HepG2 (cell line): ENCODE results near the gene PERP. TPM values are rescaled to one million over a fixed set of nuclear protein-coding genes. Genes with fewer than 3 reads are reported as not detected.

ENCODE experiments used
- CEBPB ChIP-seq: IDR thresholded peaks from 2 replicates; pipeline ENCODE4 v1.6.1; 2011; ENCODE audit warnings: low read depth, low read length, improper control_type of control experiment, borderline replicate concordance
- ELF4 ChIP-seq: sonication (generic); formaldehyde crosslinking; IDR thresholded peaks from 2 replicates; pipeline ENCODE4 v1.5.0; 2020; ENCODE audit warnings: missing genetic modification reagents, mild to moderate bottlenecking, moderate library complexity, borderline replicate concordance
- EP300 ChIP-seq, 3 experiments: sonication (generic) in 1 of 3; formaldehyde crosslinking in 1 of 3; IDR thresholded peaks; 2 replicates each; pipeline versions ENCODE4 v1.5.1 to v1.6.1; 2011 to 2020; ENCODE audit warnings: low read depth in 2 of 3, low read length in 2 of 3, borderline replicate concordance in 1 of 3, improper control_type of control experiment in 1 of 3, mild to moderate bottlenecking in 1 of 3, missing genetic modification reagents in 1 of 3, moderate library complexity in 1 of 3
- FOSL1 ChIP-seq: sonication (generic); formaldehyde crosslinking; IDR thresholded peaks from 2 replicates; pipeline ENCODE4 v1.9.0; 2021; ENCODE audit warnings: missing genetic modification reagents, borderline replicate concordance
- JARID2 ChIP-seq: sonication (generic); formaldehyde crosslinking; IDR thresholded peaks from 2 replicates; pipeline ENCODE4 v1.8.1; 2023; ENCODE audit warnings: missing genetic modification reagents, inconsistent platforms; ENCODE audit not compliant: insufficient replicate concordance
- KAT2B ChIP-seq: fragments of 150-350 bp; IDR thresholded peaks from 2 replicates; pipeline ENCODE4 v1.6.1; 2014; ENCODE audit warnings: low read depth, low read length, borderline replicate concordance
- KDM4B ChIP-seq: sonication (generic); formaldehyde crosslinking; IDR thresholded peaks from 2 replicates; pipeline ENCODE4 v1.4.0; 2020; ENCODE audit warnings: missing genetic modification reagents
- NCOA2 ChIP-seq: sonication (generic); formaldehyde crosslinking; IDR thresholded peaks from 2 replicates; pipeline ENCODE4 v1.8.0; 2022; ENCODE audit warnings: inconsistent platforms
- NR1H2 ChIP-seq: sonication (generic); formaldehyde crosslinking; IDR thresholded peaks from 2 replicates; pipeline ENCODE4 v1.8.1; 2022; ENCODE audit warnings: low read depth, missing genetic modification reagents, borderline replicate concordance
- PHB2 ChIP-seq: fragments of 450-650 bp; IDR thresholded peaks from 2 replicates; pipeline ENCODE4 v1.6.1; 2018; ENCODE audit not compliant: partially characterized antibody
- POLR2G ChIP-seq: fragments of 200-400 bp; formaldehyde crosslinking; IDR thresholded peaks from 2 replicates; pipeline ENCODE4 v1.6.1; 2018; ENCODE audit warnings: mild to moderate bottlenecking, low read depth, low read length, moderate library complexity
- SRSF9 ChIP-seq: fragments of 200-400 bp; formaldehyde crosslinking; IDR thresholded peaks from 2 replicates; pipeline ENCODE4 v1.6.1; 2018; ENCODE audit warnings: borderline replicate concordance, mild to moderate bottlenecking, low read depth, low read length; ENCODE audit not compliant: insufficient read depth, poor library complexity, severe bottlenecking
- THYN1 ChIP-seq: sonication (generic); formaldehyde crosslinking; IDR thresholded peaks from 2 replicates; pipeline ENCODE4 v1.8.1; 2023; ENCODE audit warnings: low read depth, mild to moderate bottlenecking, moderate library complexity, missing genetic modification reagents, borderline replicate concordance
- YEATS4 ChIP-seq: sonication (generic); formaldehyde crosslinking; IDR thresholded peaks from 2 replicates; pipeline ENCODE4 v1.4.0; 2020; ENCODE audit warnings: missing genetic modification reagents, borderline replicate concordance
- ZFP41 ChIP-seq: sonication (generic); formaldehyde crosslinking; IDR thresholded peaks from 2 replicates; pipeline ENCODE4 v1.4.0; 2020; ENCODE audit warnings: mild to moderate bottlenecking, missing genetic modification reagents, borderline replicate concordance
- ZFY ChIP-seq: sonication (generic); formaldehyde crosslinking; IDR thresholded peaks from 2 replicates; pipeline ENCODE4 v1.4.0; 2020; ENCODE audit warnings: missing genetic modification reagents
- ZNF101 ChIP-seq: sonication (generic); formaldehyde crosslinking; IDR thresholded peaks from 2 replicates; pipeline ENCODE4 v1.4.0; 2020; ENCODE audit warnings: mild to moderate bottlenecking, low read depth, missing genetic modification reagents, borderline replicate concordance
- ZNF224 ChIP-seq: sonication (generic); formaldehyde crosslinking; IDR thresholded peaks from 2 replicates; pipeline ENCODE4 v1.5.0; 2020; ENCODE audit warnings: mild to moderate bottlenecking, missing genetic modification reagents
- ZNF274 ChIP-seq: sonication (generic); formaldehyde crosslinking; IDR thresholded peaks from 2 replicates; pipeline ENCODE4 v1.5.1; 2020; ENCODE audit warnings: mild to moderate bottlenecking, missing genetic modification reagents
- ZNF768 ChIP-seq: sonication (generic); formaldehyde crosslinking; IDR thresholded peaks from 2 replicates; pipeline ENCODE4 v1.4.0; 2020; ENCODE audit warnings: missing genetic modification reagents
- ZNF839 ChIP-seq: sonication (generic); formaldehyde crosslinking; IDR thresholded peaks from 2 replicates; pipeline ENCODE4 v1.4.0; 2020; ENCODE audit warnings: missing genetic modification reagents, mild to moderate bottlenecking, borderline replicate concordance
- ZNF891 ChIP-seq: sonication (generic); formaldehyde crosslinking; IDR thresholded peaks from 2 replicates; pipeline ENCODE4 v1.5.0; 2020; ENCODE audit warnings: mild to moderate bottlenecking, missing genetic modification reagents
- polyA plus RNA-seq, 8 experiments: library from polyadenylated mRNA; depleted of rRNA in 3 of 8; stranded (reverse) in 7 of 8; unstranded in 1 of 8; fragments of >200 nt; fragmentation: Illumina TruSeq in 4 of 8; extraction: Trizol in 4 of 8; gene quantifications; 2 replicates each; pipeline versions ENCODE4 v1.2.1 to v1.2.3, GENCODE V29; 2011 to 2016; ENCODE audit warnings: low read depth in 4 of 8, missing spikeins in 1 of 8, mixed read lengths in 1 of 8; ENCODE audit not compliant: insufficient read depth in 1 of 8
- total RNA-seq, 5 experiments: library from RNA; depleted of rRNA; stranded (reverse); fragments of >200 nt; fragmentation: Illumina TruSeq; extraction: Trizol; gene quantifications; 2 replicates each; pipeline ENCODE4 v1.2.3, GENCODE V29; 2016; ENCODE audit warnings: low read depth in 1 of 5
- TF ChIP-seq, protein P1 (sequence below): IDR thresholded peaks from 2 replicates; pipeline ENCODE4 v1.6.1; 2016; ENCODE audit warnings: low read depth, borderline replicate concordance
- TF ChIP-seq, protein P2 (sequence below): sonication (generic); formaldehyde crosslinking; conservative IDR thresholded peaks from 2 replicates; pipeline ENCODE4 v1.8.1; 2023; ENCODE audit warnings: missing genetic modification reagents
- TF ChIP-seq, protein P3 (sequence below): sonication (generic); formaldehyde crosslinking; conservative IDR thresholded peaks from 2 replicates; pipeline ENCODE4 v1.8.0; 2022; ENCODE audit warnings: mild to moderate bottlenecking, moderate library complexity, missing genetic modification reagents

PERP gene
- total and polyA plus RNA-seq, 2 of the 13 experiments (the other 11 are each of a cell fraction or from before 2014, with no cell fraction given): 26.0 to 53.0 TPM

DNA sequence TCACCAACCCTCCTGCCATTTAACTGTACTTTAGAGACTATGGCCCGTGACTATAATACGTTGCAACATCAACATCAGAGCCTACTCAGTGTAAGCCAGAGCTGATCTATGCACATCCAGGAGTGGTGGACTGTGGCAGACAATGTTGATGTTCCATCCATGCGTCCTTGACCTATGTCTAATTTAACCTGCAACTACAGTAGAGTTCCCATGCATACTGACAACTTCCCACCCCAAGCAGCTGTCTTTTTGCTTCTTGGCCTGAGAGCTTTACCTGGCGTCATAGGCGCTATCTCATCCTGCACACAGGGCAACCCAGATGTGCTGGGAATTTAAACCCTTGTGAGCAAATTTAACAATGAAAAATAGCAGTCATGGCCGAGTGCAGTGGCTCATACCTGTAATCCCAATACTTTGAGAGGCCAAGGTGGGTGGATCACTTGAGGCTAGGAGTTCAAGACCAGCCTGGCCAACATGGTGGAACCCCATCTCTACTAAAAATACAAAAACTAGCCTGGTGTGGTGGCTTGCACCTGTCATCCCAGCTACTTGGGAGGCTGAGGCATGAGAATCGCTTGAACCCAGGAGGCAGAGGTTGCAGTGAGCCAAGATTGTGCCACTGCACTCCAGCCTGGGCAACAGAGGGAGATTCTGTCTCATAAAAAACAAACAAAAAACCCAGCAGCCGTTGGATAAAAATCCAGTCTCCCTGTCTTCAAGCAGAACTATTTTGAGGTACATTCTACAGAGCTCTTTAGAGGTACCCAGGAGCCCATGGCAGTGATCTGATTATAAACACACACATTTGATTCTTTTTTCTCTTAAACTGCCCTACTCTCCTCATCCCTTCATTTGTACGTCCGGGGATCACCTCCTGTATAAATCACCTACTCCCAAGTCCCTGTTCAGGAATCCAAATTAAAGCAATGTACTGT lies 22.0 kb downstream of the PERP start (continued):
- TF ChIP-seq ELF4 (no peak), ZNF274 (CRISPR knock-in tag) (peak; percentile 15; the same call in 1 of the 2 replicates), ZFP41 (CRISPR knock-in tag) (no peak), ZNF101 (CRISPR knock-in tag) (no peak), NR1H2 (CRISPR knock-in tag) (no peak), THYN1 (CRISPR knock-in tag) (no peak), FOSL1 (CRISPR knock-in tag) (no peak), ZNF891 (CRISPR knock-in tag) (no peak), PHB2 (no peak), YEATS4 (no peak; the same call in none of the 2 replicates), JARID2 (no peak), KAT2B (no peak), KDM4B (CRISPR knock-in tag) (no peak), ZNF839 (CRISPR knock-in tag) (no peak), ZNF224 (CRISPR knock-in tag) (no peak), ZFY (no peak; the same call in 1 of the 2 replicates), NCOA2 (CRISPR knock-in tag) (peak; percentile 80), POLR2G (no peak), EP300 (IDR thresholded peaks at IDR 0.05; ENCODE audit: low read depth in 2 of 2, low read length in 2 of 2) (peak; percentile 40 to 75; a peak in 3 of 4 replicates), EP300 (CRISPR knock-in tag; IDR thresholded peaks at IDR 0.05; ENCODE audit: borderline replicate concordance) (0 out of 2 replicates have a peak, but pooled peaks have one; percentile 37), ZNF768 (CRISPR knock-in tag) (no peak), SRSF9 (no peak), CEBPB (peak; percentile 98)
- TF ChIP-seq, protein P1, sequence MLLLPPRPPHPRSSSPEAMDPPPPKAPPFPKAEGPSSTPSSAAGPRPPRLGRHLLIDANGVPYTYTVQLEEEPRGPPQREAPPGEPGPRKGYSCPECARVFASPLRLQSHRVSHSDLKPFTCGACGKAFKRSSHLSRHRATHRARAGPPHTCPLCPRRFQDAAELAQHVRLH (CRISPR knock-in tag): peak; percentile 76; the same call in 1 of the 2 replicates
- TF ChIP-seq, protein P2, sequence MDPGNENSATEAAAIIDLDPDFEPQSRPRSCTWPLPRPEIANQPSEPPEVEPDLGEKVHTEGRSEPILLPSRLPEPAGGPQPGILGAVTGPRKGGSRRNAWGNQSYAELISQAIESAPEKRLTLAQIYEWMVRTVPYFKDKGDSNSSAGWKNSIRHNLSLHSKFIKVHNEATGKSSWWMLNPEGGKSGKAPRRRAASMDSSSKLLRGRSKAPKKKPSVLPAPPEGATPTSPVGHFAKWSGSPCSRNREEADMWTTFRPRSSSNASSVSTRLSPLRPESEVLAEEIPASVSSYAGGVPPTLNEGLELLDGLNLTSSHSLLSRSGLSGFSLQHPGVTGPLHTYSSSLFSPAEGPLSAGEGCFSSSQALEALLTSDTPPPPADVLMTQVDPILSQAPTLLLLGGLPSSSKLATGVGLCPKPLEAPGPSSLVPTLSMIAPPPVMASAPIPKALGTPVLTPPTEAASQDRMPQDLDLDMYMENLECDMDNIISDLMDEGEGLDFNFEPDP (CRISPR knock-in tag): no peak
- TF ChIP-seq, protein P3, sequence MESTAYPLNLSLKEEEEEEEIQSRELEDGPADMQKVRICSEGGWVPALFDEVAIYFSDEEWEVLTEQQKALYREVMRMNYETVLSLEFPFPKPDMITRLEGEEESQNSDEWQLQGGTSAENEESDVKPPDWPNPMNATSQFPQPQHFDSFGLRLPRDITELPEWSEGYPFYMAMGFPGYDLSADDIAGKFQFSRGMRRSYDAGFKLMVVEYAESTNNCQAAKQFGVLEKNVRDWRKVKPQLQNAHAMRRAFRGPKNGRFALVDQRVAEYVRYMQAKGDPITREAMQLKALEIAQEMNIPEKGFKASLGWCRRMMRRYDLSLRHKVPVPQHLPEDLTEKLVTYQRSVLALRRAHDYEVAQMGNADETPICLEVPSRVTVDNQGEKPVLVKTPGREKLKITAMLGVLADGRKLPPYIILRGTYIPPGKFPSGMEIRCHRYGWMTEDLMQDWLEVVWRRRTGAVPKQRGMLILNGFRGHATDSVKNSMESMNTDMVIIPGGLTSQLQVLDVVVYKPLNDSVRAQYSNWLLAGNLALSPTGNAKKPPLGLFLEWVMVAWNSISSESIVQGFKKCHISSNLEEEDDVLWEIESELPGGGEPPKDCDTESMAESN (CRISPR knock-in tag): no peak
